Measurements from ENCODE around the gene EIF4H.
"Not testable (repeated sequence)": the region's sequence is repeated elsewhere in the genome, so short reads cannot be mapped to it uniquely, and the experiment has no call there.

The EIF4H gene

DNA sequence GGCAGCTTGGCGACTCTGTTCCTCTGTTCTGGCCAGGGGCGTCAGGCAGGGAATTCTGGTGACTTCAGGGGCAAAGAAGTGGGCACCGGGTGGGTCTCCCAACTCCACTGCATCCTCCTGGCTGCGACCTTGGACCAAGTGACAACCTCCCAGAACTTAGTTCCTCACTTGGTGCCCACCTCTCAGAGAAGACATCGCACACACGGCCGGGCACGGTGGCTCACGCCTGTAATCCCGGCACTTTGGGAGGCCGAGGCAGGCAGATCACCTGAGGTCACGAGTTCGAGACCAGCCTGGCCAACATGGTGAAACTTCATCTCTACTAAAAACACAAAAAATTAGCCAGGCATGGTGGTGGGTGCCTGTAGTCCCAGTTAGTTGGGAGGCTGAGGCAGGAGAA is 50.8 kb downstream of the EIF4H start:
- not testable (repeated sequence) for DNase-seq (ENCODE audit: low spot score)

DNA sequence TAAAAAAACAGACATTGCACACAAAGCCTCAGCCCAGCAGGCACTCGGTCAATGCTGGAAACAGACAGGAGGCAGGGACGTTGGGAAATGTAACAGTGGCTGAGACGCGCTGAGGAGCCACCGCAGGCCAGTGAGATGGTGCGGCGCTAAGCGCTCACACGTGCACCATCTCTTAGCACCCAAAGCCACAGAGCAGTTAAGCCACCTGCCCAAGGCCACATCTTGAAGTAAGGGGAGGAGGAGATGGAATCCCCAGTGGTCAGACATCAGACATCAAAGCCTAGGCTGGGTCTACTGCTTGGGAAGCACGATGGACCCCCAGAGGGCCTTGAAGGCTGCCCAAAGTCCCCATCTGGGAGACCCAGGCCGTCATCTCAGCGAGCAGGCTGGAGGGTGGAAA is 51.2 kb downstream of the EIF4H start:
- DNase-seq (ENCODE audit: low spot score): no peak

DNA sequence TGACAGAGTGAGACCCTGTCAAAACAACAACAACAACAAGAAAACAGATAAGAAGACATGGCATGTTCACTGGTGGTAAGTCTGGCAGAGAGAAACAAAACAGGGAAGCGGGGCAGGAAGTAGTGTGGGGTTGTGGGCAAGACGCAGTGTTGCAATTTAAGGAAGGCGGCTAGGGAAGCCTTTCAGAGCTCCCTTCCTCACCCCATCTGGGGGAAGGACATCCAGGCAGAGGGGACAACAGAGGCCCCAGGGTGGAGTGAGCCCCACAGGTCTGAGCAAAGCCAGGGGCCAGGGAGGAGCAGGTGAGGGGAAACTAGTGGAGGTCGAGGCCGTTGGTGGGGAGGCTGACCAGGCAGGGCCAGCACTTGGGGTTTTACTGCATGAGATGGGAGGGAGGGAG is 52.5 kb downstream of the EIF4H start:
- DNase-seq (ENCODE audit: low spot score): no peak

DNA sequence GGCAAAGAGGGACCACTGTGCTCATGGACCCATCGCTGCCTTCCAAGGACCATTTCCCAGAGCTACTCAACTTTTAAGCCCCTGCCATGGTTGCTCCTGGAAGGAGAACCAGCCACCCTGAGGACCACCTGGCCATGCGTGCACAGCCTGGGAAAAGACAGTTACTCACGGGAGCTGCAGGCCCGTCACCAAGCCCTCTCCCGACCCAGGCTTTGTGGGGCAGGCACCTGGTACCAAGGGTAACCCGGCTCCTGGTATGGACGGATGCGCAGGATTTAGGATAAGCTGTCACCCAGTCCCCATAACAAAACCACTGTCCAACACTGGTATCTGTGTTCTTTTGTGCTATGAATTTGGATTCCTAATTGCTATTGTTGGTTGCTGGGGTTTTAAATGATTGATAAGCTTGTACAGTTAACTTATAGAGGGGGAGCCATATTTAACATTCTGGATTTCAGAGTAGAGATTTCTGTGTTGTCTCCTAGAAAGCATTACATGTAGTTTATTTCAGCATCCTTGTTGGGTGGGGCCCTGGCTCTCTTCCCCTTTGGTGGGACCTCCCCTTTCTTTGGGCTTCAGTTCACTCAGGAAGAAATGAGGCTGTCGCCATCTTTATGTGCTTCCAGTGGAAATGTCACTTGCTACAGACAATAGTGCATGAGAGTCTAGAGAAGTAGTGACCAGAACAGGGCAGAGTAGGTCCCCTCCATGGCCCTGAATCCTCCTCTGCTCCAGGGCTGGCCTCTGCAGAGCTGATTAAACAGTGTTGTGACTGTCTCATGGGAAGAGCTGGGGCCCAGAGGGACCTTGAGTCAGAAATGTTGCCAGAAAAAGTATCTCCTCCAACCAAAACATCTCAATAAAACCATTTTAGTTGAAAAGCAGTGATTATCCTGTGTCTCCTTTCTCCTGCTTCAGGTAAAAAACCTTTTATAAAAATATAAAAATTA is 55.1 kb downstream of the EIF4H start:
- no peak for DNase-seq (ENCODE audit: low spot score)

DNA sequence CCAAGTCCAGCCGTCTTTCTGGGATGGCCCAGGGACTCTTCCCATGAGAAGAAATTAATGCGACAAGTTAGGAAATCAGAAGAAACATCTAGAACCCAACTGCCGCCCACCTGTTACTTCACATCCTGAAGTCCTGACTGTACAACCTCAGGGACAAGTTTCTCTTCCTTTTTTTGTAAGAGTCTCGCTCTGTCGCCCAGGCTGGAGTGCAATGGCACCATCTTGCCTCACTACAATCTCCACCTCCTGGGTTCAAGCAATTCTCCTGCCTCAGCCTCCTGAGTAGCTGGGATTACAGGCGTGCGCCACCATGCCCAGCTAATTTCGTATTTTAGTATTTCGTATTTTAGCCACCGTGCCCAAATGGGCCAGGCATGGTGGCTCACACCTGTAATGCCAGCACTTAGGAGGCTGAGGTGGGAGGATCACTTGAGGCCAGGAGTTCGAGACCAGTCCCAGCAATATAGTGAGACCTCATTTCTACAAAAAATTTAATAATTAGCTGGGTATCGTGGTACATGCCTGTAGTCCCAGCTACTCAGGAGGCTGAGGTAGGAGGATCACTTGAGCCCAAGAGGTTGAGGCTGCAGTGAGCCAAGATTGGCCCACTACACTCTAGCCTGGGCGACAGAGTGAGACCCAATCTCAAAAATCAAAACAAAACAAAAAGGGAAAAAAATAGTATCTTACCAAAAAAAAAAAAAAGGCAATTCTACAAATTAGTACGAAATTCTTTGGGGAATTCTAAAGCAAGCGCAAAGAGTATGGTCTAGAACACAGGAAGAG is 56.5 kb downstream of the EIF4H start:
- no peak for DNase-seq (ENCODE audit: low spot score)

DNA sequence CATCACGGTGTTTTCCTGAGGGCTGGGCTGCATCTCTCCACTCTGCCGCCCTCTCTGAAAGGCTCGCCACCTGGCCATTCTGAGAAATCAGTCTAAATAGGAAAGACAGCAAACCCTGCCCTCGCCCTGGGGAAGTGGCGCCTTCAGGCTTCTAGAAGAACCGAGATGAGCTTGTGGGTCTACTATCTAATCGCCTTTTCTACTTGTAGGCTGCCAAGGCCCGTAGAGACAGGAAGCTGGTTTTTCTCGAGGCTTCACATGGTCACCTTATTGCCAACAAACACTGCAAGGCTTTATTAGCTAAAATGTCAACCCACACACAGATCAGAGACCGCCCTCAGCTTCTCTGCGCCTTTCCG is 57.1 kb downstream of the EIF4H start:
- no peak for DNase-seq (ENCODE audit: low spot score)

DNA sequence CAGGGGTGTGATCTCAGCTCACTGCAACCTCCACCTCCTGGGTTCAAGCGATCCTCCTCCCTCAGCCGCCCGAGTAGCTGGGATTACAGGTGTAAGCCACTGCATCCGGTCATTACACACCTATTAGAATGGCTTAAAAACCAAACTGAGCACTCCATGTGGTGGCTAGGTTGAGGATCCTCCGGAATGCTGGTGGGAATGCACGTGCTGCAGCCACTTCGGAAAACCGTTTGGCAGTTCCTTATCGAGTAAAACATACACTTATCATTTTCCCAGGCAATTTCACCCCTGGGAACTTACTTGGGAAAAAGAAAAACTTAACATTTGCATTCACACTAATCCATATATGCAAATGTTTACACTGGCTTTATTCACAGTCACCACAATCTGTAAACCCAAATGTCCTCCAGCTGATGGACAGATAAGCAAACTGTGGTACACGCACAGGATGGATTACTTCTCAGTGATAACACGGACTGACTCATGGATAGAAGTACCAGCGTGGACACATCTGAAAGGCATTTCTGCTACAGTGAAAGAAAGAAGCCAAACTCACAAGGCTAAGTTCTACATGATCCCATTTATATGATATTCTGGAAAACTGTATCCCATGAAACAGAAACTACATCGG is 59.6 kb downstream of the EIF4H start:
- no peak for DNase-seq (ENCODE audit: low spot score)

DNA sequence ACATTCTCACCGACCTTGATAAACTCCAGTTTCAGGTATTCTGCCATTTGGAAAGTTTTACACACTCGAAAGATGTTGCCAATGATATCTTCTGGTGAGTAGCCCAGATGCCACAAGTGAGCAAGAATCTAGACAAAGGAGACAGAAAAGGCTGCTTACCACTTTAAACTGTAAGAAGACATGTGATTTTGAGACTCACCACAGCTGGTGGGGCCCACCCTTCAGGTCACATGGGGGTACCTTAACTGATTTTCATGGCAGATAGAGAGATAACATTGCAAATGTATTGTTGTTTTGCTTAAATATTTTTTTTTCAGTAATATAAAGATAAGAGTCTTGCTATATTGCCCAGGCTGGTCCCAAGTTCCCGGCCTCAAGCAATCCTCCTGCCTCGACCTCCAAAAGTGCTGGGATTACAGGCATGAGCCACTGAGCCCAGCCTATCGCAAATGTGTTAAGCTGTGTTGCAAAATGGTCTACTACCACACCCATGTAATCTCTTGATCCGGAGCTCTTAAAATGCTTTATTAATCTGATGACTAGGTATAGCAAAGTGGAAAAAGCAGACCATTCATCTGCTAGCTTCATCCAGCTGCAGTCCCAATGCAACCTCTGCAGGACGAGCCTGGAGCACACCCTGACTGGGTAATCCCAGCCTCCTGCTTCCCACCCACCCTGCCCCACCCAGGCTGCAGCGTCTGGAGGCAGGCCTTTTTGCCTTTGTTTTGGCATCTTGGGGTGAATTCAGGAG is 61.5 kb downstream of the EIF4H start:
- DNase-seq (ENCODE audit: low spot score): no peak

DNA sequence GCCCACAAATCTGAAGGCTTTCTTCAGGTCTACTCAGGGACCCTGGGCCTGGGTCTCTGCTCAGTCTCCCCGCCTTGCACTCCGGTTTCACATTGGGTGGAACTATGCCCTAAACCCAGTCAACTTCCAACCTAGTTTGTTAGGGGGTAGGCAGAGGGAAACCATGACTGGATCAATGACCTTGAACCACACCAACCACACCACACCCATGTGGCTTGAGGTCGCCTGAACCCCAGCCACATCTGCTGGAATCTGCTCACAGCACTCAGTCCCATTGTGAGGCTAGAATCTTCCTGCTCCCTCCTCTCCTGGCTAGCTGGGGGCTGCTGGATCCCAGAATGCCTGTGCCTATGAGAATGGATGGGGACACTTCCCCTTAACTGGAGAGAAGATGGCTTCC is 62.1 kb downstream of the EIF4H start:
- DNase-seq (ENCODE audit: low spot score): no peak

DNA sequence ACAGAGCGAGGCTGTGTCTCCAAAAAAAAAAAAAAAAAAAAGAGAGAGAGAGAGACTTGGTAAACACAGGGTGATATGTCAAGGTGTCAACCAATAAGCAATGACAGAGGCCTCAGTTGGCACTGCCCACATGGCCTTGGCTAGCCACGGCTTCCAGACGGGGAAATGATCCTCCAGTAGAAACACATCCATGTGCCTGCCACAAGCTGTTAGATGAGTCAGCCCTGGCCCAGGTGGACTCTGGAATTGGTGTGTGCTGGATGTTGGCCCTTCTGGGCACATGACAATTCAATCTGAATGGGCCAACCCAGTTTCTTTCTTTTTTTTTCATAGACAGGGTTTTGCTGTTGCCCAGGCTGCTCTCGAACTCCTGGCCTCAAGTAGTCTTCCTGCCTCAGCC is 66.3 kb downstream of the EIF4H start:
- no peak for DNase-seq (ENCODE audit: low spot score)

DNA sequence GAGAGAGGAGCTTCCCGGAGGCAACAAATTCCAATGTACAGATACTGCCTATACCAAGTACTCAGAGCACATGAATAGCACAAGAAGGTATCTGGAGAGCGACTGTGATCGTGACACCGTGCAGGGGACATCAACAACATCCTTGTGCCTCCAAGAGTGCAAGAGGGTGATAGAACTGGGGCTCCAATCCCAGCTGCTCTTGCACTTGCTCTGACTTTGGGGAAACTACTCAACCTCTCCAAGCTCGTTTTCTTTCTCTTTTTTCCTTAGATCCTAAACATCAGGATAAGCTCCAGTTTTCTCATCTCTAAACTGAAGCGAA is 67.9 kb downstream of the EIF4H start:
- DNase-seq (ENCODE audit: low spot score): no peak

DNA sequence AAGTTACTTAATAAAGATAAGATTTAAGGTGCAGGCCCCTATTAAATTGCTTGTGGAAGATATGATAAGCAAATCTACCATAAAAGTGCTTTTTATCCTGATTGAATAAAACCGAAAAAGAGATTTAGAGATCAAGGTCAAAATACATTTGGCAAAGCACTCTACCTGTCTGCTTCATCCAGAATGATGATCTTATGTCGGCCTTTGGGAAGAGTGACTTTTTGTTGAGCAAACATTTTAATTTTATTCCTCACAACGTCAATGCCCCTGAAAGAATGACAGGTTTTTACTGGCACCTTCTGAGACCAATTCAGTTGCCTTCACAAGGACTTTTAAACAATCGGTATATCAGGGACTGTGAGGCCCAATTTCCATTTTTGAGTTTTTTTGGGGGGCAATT is 72.3 kb downstream of the EIF4H start:
- DNase-seq (ENCODE audit: low spot score): no peak

All from HuH-7.5 (cell line).